B cell (primary cell): ENCODE data around the gene GNB3. TPM values are rescaled to one million over a fixed set of nuclear protein-coding genes. Genes with fewer than 3 reads are reported as not detected.

Experiments
- ATAC-seq: fragments of 200-7000 bp; cut with Tn5 transposase; one replicate; pipeline ENCODE4 v1.10.0; 2021; ENCODE audit warnings: low read depth, mild to moderate bottlenecking, moderate number of reproducible peaks, moderate library complexity
- CTCF ChIA-PET: fragments of 350-600 bp; sonication (Branson Sonifier 250); formaldehyde crosslinking; loops from one replicate; lab custom pipeline; 2021; ENCODE audit warnings: antibody characterized with exemption, inconsistent platforms; lab: Charles Lee
- POLR2A ChIA-PET: fragments of 350-600 bp; sonication (Branson Sonifier 250); formaldehyde crosslinking; loops from one replicate; lab custom pipeline; 2021; ENCODE audit warnings: antibody characterized with exemption; lab: Charles Lee
- DNase-seq: peaks from one replicate; pipeline ENCODE4 v3.0.0; 2013
- H2AFZ ChIP-seq: 2 replicates; pipeline ENCODE4 v1.6.1; 2012; ENCODE audit warnings: mild to moderate bottlenecking, low read depth, low read length; ENCODE audit not compliant: insufficient read depth, poor library complexity, severe bottlenecking
- H3K27ac ChIP-seq, 2 donors: 1 replicate in 1 of 2; 2 replicates in 1 of 2; pipeline ENCODE4 v1.5.1; 2012 to 2013; ENCODE audit warnings: low read length in 2 of 2, mild to moderate bottlenecking in 2 of 2, moderate library complexity in 1 of 2
- H3K27me3 ChIP-seq, 4 experiments: fragments of 200-600 bp in 1 of 4; sonication (generic) in 1 of 4; replicated peaks in 1 of 4; 1 replicate in 2 of 4; 2 replicates in 2 of 4; pipeline versions ENCODE4 v1.6.1 to v1.7.0; 2013 to 2016; ENCODE audit warnings: low read length in 3 of 4, mild to moderate bottlenecking in 2 of 4, mixed read lengths in 1 of 4, moderate library complexity in 1 of 4; ENCODE audit not compliant: insufficient read depth in 4 of 4, control insufficient read depth in 3 of 4; ENCODE audit errors: control extremely low read depth in 1 of 4
- H3K36me3 ChIP-seq, 2 experiments: replicated peaks in 1 of 2; 1 replicate in 1 of 2; 2 replicates in 1 of 2; pipeline versions ENCODE4 v1.6.1 to v1.7.1; 2013; ENCODE audit warnings: low read length in 1 of 2; ENCODE audit not compliant: insufficient read depth in 2 of 2, control insufficient read depth in 1 of 2; ENCODE audit errors: control extremely low read depth in 1 of 2, extremely low read depth in 1 of 2
- H3K4me1 ChIP-seq, 2 donors: fragments of 200-600 bp in 1 of 2; sonication (generic) in 1 of 2; 1 replicate in 1 of 2; 2 replicates in 1 of 2; pipeline versions ENCODE4 v1.5.1 to v1.6.1; 2013 to 2017; ENCODE audit warnings: low read length in 2 of 2; ENCODE audit not compliant: control insufficient read depth in 2 of 2, insufficient read depth in 2 of 2
- H3K4me2 ChIP-seq: replicated peaks from 2 replicates; pipeline ENCODE3; 2012; ENCODE audit warnings: mild to moderate bottlenecking, low read depth, low read length; ENCODE audit not compliant: poor library complexity, severe bottlenecking
- H3K4me3 ChIP-seq, 5 experiments: fragments of 200-600 bp in 1 of 5; sonication (generic) in 1 of 5; 1 replicate in 3 of 5; 2 replicates in 2 of 5; pipeline versions ENCODE4 v1.5.1 to v1.7.0; 2011 to 2016; ENCODE audit warnings: low read length in 4 of 5, mild to moderate bottlenecking in 4 of 5, low read depth in 2 of 5, control low read depth in 1 of 5, moderate library complexity in 1 of 5; ENCODE audit not compliant: insufficient read depth in 1 of 5; ENCODE audit errors: control extremely low read depth in 1 of 5, extremely low read depth in 1 of 5
- H3K79me2 ChIP-seq: fragments of 200-600 bp; sonication (generic); one replicate; pipeline ENCODE4 v1.6.0; 2016; ENCODE audit warnings: low read length; ENCODE audit not compliant: control insufficient read depth, insufficient read depth
- H3K9ac ChIP-seq: fragments of 200-600 bp; sonication (generic); 2 replicates; pipeline ENCODE4 v1.6.1; 2017; ENCODE audit warnings: mild to moderate bottlenecking, low read length, moderate library complexity
- H3K9me3 ChIP-seq, 3 donors: one replicate each; pipeline versions ENCODE4 v1.6.1 to v1.7.1; 2013; ENCODE audit warnings: low read length in 2 of 3; ENCODE audit not compliant: control insufficient read depth in 2 of 3, insufficient read depth in 1 of 3; ENCODE audit errors: control extremely low read depth in 1 of 3
- H4K20me1 ChIP-seq: 2 replicates; pipeline ENCODE4 v1.6.0; 2012; ENCODE audit warnings: mild to moderate bottlenecking, low read length; ENCODE audit not compliant: insufficient read depth, control insufficient read depth, poor library complexity, severe bottlenecking
- H3K27ac Mint-ChIP-seq: one replicate; pipeline ENCODE4 v1.8.0; 2021; ENCODE audit warnings: mixed read lengths
- H3K27me3 Mint-ChIP-seq: one replicate; pipeline ENCODE4 v1.8.0; 2021; ENCODE audit warnings: mixed read lengths
- H3K4me1 Mint-ChIP-seq: one replicate; pipeline ENCODE4 v1.8.0; 2021; ENCODE audit warnings: mixed read lengths
- H3K4me3 Mint-ChIP-seq: one replicate; pipeline ENCODE4 v1.8.0; 2021; ENCODE audit warnings: mixed read lengths
- H3K9me3 Mint-ChIP-seq: one replicate; pipeline ENCODE4 v1.8.0; 2022; ENCODE audit warnings: mixed read lengths; ENCODE audit not compliant: insufficient read depth
- EZH2 ChIP-seq: IDR thresholded peaks from 2 replicates; pipeline ENCODE4 v1.6.1; 2012; ENCODE audit warnings: borderline replicate concordance, low read depth, mild to moderate bottlenecking, moderate library complexity, low read length; ENCODE audit not compliant: insufficient read depth, poor library complexity, severe bottlenecking
- WGBS: methylation state at CpG from one replicate; pipeline ENCODE4 v1.1.5; 2013; ENCODE audit warnings: missing lambda C conversion rate; ENCODE audit not compliant: insufficient coverage; 5-methylcytosine and 5-hydroxymethylcytosine counted together
- intact Hi-C: fragments of 100-400 bp; cut with micrococcal nuclease; formaldehyde crosslinking; loops from one replicate; pipeline ENCODE4 v1.10.0; 2022
- polyA plus RNA-seq: library from polyadenylated mRNA; depleted of rRNA; stranded (reverse); fragments of >200 nt; gene quantifications from 2 replicates; pipeline ENCODE4 v1.2.3, GENCODE V29; 2012
- total RNA-seq, 2 donors: library from RNA; stranded (reverse); fragments of 120-200 nt in 1 of 2; gene quantifications; 1 replicate in 1 of 2; 2 replicates in 1 of 2; pipeline versions ENCODE4 v1.2.3 to v1.2.4, GENCODE V29; 2013 to 2022
- TF ChIP-seq, protein P1 (sequence below): fragments of 200-600 bp; IDR thresholded peaks from one replicate; pipeline ENCODE4 v1.8.0; 2022; ENCODE audit warnings: antibody characterized with exemption, mild to moderate bottlenecking

GNB3 gene
- total and polyA plus RNA-seq, 2 donors (not counting 1 experiment from before 2014, with no cell fraction given) = 0.27 to 0.49 TPM

- no peaks in the 10 kb centered on the region for H3K27me3 ChIP-seq
- no peaks in the 10 kb centered on the region for H3K9me3 ChIP-seq
- peak within 1 kb of the TSS; percentile 92 for H3K4me3 Mint-ChIP-seq
- no peak for TF ChIP-seq EZH2
- TF ChIP-seq, protein P1, sequence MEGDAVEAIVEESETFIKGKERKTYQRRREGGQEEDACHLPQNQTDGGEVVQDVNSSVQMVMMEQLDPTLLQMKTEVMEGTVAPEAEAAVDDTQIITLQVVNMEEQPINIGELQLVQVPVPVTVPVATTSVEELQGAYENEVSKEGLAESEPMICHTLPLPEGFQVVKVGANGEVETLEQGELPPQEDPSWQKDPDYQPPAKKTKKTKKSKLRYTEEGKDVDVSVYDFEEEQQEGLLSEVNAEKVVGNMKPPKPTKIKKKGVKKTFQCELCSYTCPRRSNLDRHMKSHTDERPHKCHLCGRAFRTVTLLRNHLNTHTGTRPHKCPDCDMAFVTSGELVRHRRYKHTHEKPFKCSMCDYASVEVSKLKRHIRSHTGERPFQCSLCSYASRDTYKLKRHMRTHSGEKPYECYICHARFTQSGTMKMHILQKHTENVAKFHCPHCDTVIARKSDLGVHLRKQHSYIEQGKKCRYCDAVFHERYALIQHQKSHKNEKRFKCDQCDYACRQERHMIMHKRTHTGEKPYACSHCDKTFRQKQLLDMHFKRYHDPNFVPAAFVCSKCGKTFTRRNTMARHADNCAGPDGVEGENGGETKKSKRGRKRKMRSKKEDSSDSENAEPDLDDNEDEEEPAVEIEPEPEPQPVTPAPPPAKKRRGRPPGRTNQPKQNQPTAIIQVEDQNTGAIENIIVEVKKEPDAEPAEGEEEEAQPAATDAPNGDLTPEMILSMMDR = no peak
- WGBS = under 1% methylated on average over 65 of the region's 65 CpGs
- peak within 1 kb of the TSS; percentile 93 for H3K27ac Mint-ChIP-seq
- H4K20me1 ChIP-seq = peaks cover 5% of the 10 kb centered on the region
- no peaks in the 10 kb centered on the region for H3K27me3 Mint-ChIP-seq
- CTCF ChIA-PET = interaction anchor here (0.8 to 6.7 kb wide), 18 partner anchors 9 to 314 kb away, joined by 3 to 136 read pairs (median 4); partner anchors contain the start of genes C1RL, COPS7A, GNB3 and MLF2
- peaks cover 0 to 25% of the 10 kb centered on the region in 2 experiments for H3K36me3 ChIP-seq
- H3K4me2 ChIP-seq = peak within 1 kb of the TSS; percentile 87
- intact Hi-C loops = loop anchor here (1.0 to 5.0 kb wide), 12 partner anchors 15 to 295 kb away; partner anchors contain the start of genes CHD4, COPS7A, IFFO1 and LPCAT3
- H3K4me1 ChIP-seq = peaks cover 6 to 23% of the 10 kb centered on the region in 2 donors
- H3K27ac ChIP-seq = peak within 1 kb of the TSS; percentile 91
- peak within 1 kb of the TSS; percentile 87 for H3K9ac ChIP-seq
- peak; percentile 100 for DNase-seq
- POLR2A ChIA-PET = interaction anchor here (0.5 to 5.3 kb wide), 22 partner anchors 9 to 382 kb away, joined by 3 to 49 read pairs (median 4); partner anchors contain the start of genes C12orf57, COPS7A, LPCAT3 and LRRC23
- H3K9me3 Mint-ChIP-seq = no peaks in the 10 kb centered on the region
- ATAC-seq = peak; percentile 76
- H3K4me3 ChIP-seq = peak within 1 kb of the TSS; percentile 85 to 98 (median 92)
- peak within 1 kb of the TSS; percentile 80 for H2AFZ ChIP-seq
- peaks cover 23% of the 10 kb centered on the region for H3K4me1 Mint-ChIP-seq
- H3K79me2 ChIP-seq = peaks cover 39% of the 10 kb centered on the region
Observed at GRCh38 chr12:6851921-6852650, 11.4 kb downstream of the GNB3 start, which contains the start of gene USP5. USP5 (plus strand) TSS chr12:6852150; CDS start chr12:6852180, 30 bp downstream.
